PC-9 (cell line): ENCODE data around the gene DENND10.

ENCODE experiments used
- EZH2 ChIP-seq: fragments of 200-600 bp; sonication (generic); IDR thresholded peaks from 2 replicates; pipeline ENCODE4 v1.8.0; 2017; ENCODE audit warnings: antibody characterized with exemption, low read depth
- TF ChIP-seq, protein P1 (sequence below): fragments of 200-600 bp; sonication (generic); conservative IDR thresholded peaks from 2 replicates; pipeline ENCODE4 v1.6.1; 2017; ENCODE audit warnings: mixed run types, antibody characterized with exemption, mild to moderate bottlenecking, moderate library complexity

DNA sequence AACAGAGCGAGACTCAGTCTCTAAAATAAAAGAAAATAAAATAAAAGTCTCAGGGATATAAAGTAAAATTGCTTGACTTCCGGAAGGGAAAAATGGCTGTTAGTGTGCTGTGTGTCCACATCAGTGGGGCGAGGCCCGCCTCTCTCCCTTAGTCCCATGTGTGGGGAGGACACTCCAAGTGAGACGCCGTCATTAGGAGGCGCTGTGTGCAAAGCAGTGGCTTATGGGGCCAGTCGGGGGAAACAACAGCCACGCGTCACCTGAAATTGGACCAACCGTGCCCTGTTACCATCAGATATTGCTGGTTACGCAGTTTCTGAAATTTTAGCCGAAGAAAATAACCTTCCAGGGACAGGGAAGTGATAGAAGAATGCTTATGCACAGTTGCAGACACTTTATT is 45.8 kb downstream of the DENND10 start:
- no peak for TF ChIP-seq EZH2
- TF ChIP-seq, protein P1, sequence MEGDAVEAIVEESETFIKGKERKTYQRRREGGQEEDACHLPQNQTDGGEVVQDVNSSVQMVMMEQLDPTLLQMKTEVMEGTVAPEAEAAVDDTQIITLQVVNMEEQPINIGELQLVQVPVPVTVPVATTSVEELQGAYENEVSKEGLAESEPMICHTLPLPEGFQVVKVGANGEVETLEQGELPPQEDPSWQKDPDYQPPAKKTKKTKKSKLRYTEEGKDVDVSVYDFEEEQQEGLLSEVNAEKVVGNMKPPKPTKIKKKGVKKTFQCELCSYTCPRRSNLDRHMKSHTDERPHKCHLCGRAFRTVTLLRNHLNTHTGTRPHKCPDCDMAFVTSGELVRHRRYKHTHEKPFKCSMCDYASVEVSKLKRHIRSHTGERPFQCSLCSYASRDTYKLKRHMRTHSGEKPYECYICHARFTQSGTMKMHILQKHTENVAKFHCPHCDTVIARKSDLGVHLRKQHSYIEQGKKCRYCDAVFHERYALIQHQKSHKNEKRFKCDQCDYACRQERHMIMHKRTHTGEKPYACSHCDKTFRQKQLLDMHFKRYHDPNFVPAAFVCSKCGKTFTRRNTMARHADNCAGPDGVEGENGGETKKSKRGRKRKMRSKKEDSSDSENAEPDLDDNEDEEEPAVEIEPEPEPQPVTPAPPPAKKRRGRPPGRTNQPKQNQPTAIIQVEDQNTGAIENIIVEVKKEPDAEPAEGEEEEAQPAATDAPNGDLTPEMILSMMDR: no peak
